Measurements from ENCODE around the gene KDM5B. TPM values are rescaled to one million over a fixed set of nuclear protein-coding genes. Genes with fewer than 3 reads are reported as not detected.

The KDM5B gene
- polyA plus RNA-seq, 1 of the 3 experiments (the other 2 are of a cell fraction) = 21.7 TPM

- no peak for TF ChIP-seq MXI1 (IDR thresholded peaks at IDR 0.05; ENCODE audit: low read depth, low read length)
- no peak for TF ChIP-seq EZH2phosphoT487 (IDR thresholded peaks at IDR 0.05; ENCODE audit: borderline replicate concordance, low read depth)
- TF ChIP-seq SIN3A (IDR thresholded peaks at IDR 0.05; ENCODE audit: borderline replicate concordance, low read depth, low read length) = no peak
- TF ChIP-seq CTCF (IDR thresholded peaks at IDR 0.05) = no peak
- no peak for TF ChIP-seq POLR2AphosphoS5 (IDR thresholded peaks at IDR 0.05; ENCODE audit: low read depth, low read length)
- no peak for TF ChIP-seq REST (IDR thresholded peaks at IDR 0.05; ENCODE audit: low read depth, low read length)
- TF ChIP-seq NFIC (IDR thresholded peaks at IDR 0.05; ENCODE audit: borderline replicate concordance) = no peak
- TF ChIP-seq FOSL2 (IDR thresholded peaks at IDR 0.05; ENCODE audit: borderline replicate concordance, low read depth) = no peak
- peak; percentile 35 for DNase-seq
- 53% methylated on average over 3 of the region's 3 CpGs for WGBS (ENCODE audit: low lambda C conversion rate)
- H3K9me3 ChIP-seq = no peaks in the 10 kb centered on the region
- no peak overlapping the region for H3K4me2 ChIP-seq
- H3K4me3 ChIP-seq (ENCODE audit: low read depth in 2 of 2, low read length in 1 of 2) = no peak overlapping the region
- no peaks in the 10 kb centered on the region for H3K27me3 ChIP-seq (ENCODE audit: insufficient read depth)
- no peaks in the 10 kb centered on the region for H3F3A ChIP-seq (replicated peaks; ENCODE audit: insufficient read depth)
- no peak overlapping the region for H3K9ac ChIP-seq
- H3K36me3 ChIP-seq (replicated peaks in 1 of 2; ENCODE audit: control insufficient read depth in 1 of 2, insufficient read depth in 2 of 2, low read length in 1 of 2) = no peaks in the 10 kb centered on the region
- H3K27ac ChIP-seq (ENCODE audit: low read depth in 2 of 2, low read length in 1 of 2) = no peak overlapping the region
- H4K20me1 ChIP-seq (ENCODE audit: insufficient read depth) = no peaks in the 10 kb centered on the region
- ChIA-PET CTCF (interaction anchor here (0.6 to 1.2 kb wide), 2 partner anchors 10 to 142 kb away, joined by 3 read pairs; no protein-coding TSS in a partner anchor), POLR2A (interaction anchor here (1.3 kb wide), 1 partner anchor 26 kb away, joined by 3 read pairs; no protein-coding TSS in a partner anchor)
- no peak overlapping the region for H2AFZ ChIP-seq (ENCODE audit: low read depth)
- H3K79me2 ChIP-seq (ENCODE audit: insufficient read depth) = no peaks in the 10 kb centered on the region
- no peaks in the 10 kb centered on the region for H3K9me2 ChIP-seq
- peaks cover 0 to 9% of the 10 kb centered on the region in 2 experiments; a peak in 1 of 4 replicates for H3K4me1 ChIP-seq (ENCODE audit: control insufficient read depth in 1 of 2, insufficient read depth in 2 of 2, low read depth in 1 of 2, low read length in 1 of 2)
These were observed 27.4 kb upstream of the KDM5B start for GRCh38 chr1:202835548-202836072.

GRCh38 chr1:202834771-202835547, 26.7 kb upstream of the KDM5B start:
- Histone ChIP-seq H4K20me1 (ENCODE audit: insufficient read depth) (no peaks in the 10 kb centered on the region), H3F3A (replicated peaks; ENCODE audit: insufficient read depth) (no peaks in the 10 kb centered on the region), H3K4me1 (ENCODE audit: control insufficient read depth in 1 of 2, insufficient read depth in 2 of 2, low read depth in 1 of 2, low read length in 1 of 2) (peaks cover 0 to 9% of the 10 kb centered on the region in 2 experiments; a peak in 1 of 4 replicates), H3K27ac (ENCODE audit: low read depth in 2 of 2, low read length in 1 of 2) (no peak overlapping the region), H3K9me3 (no peaks in the 10 kb centered on the region), H3K9ac (no peak overlapping the region), H3K4me3 (ENCODE audit: low read depth in 2 of 2, low read length in 1 of 2) (no peak overlapping the region), H3K27me3 (ENCODE audit: insufficient read depth) (no peaks in the 10 kb centered on the region), H3K79me2 (ENCODE audit: insufficient read depth) (no peaks in the 10 kb centered on the region), H3K9me2 (no peaks in the 10 kb centered on the region), H3K4me2 (no peak overlapping the region), H2AFZ (ENCODE audit: low read depth) (no peak overlapping the region), H3K36me3 (replicated peaks in 1 of 2; ENCODE audit: control insufficient read depth in 1 of 2, insufficient read depth in 2 of 2, low read length in 1 of 2) (no peaks in the 10 kb centered on the region)
- no peak for DNase-seq
- POLR2A ChIA-PET = interaction anchor here (1.3 kb wide), 1 partner anchor 26 kb away, joined by 3 read pairs; no protein-coding TSS in a partner anchor
- CTCF ChIA-PET = interaction anchor here (0.9 to 1.1 kb wide), 2 partner anchors 10 to 22 kb away, joined by 3 to 4 read pairs; no protein-coding TSS in a partner anchor
- 73% methylated on average over 10 of the region's 10 CpGs for WGBS (ENCODE audit: low lambda C conversion rate)
- TF ChIP-seq GATA2 (CRISPR knock-in tag; IDR thresholded peaks at IDR 0.05) = no peak
- TF ChIP-seq TEAD4 (IDR thresholded peaks at IDR 0.05; ENCODE audit: borderline replicate concordance, insufficient read depth) = no peak
